Measurements from ENCODE around the gene ATF3.

Gene ATF3

DNA sequence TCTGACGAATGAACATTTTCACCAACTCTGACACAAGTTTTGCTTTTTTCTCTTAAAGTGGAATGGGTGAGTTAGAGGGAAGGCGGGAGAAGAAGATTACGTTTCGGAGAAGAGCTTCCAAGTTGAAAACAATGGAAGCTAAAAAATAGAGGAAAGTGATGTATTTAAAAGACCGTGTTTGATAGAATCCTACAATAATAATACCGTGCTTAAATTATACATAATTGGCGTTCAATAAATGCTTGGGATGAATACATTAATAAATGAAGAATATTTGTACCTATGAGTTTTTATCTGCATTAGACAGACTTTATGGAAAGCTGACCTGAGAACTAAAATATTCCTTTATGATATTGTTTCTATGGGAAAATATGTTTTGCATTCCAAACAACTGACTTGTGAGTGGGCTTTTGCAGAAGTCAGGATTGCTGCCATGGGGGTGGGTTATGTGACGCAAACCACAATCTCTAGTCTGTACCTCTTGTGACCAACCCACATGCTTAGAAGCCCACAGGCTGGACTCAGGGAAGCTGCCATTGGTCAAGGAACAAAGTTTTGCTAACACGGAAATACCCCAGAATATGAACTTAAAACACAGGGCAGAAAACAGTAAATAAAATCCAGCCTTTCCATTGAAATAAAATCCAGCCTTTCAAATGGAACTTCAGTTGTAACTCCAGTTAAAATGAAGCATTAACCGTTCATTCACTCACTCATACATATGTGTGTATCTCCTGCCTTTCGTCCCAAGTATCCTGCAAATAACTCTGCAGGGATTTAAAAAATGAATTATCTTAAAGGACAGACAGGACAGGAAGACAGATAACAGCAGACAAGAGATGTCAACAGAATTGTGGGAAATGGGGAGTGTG is 21.3 kb upstream of the ATF3 start:
- no peak for DNase-seq

DNA sequence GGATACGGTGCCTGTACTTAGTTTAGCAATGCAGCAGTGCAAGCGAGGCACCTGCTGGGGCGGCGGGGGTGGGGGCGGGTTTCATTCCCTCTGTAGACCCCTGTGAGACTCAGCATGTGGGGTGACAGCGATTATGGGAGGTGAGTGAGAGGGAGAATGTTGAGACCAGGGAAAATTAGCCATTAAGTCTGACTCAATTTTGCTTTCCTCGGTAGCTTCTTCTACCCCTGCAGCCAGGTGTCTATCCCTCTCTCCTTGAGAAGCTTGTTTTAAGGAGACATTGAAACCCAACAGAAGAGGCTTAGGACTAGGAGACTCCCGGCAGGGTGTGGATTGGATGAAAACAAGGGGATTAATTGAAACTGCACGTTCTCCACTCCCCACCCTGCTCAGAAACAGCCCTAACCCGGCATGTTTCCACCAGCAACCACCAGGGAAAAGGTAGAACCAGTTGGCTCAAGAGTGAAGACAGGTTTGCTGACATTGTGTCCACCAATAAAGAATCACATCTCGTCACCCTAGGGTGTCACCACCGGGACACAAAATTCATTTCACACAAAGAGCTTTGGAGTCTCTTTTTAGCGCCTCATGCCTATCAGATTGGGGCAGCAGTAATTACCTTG is 20.6 kb upstream of the ATF3 start:
- DNase-seq = no peak

DNA sequence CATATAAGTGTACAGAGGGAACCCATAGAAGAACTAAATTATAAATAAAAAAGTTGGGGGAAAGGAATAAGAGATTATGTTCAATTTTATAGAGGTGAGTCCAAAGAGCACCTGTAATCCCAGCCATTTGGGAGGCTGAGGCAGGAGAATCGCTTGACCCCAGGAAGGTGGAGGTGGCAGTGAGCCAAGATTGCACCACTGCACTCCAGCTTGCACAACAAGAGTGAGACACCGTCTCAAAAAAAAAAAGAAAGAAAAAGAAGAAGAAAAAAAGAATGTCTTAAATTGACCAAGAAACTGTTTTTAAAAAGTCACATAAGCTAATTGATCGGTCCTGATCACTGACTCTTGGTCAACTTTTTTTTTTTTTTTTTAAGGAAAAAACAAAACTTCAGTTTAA is 19.1 kb upstream of the ATF3 start:
- no peak for DNase-seq

GRCh38 chr1:212591922-212592321 is 16.6 kb upstream of the ATF3 start:
- no peak for DNase-seq

- no peak for DNase-seq
Observed at GRCh38 chr1:212593821-212594251, 14.7 kb upstream of the ATF3 start.

DNA sequence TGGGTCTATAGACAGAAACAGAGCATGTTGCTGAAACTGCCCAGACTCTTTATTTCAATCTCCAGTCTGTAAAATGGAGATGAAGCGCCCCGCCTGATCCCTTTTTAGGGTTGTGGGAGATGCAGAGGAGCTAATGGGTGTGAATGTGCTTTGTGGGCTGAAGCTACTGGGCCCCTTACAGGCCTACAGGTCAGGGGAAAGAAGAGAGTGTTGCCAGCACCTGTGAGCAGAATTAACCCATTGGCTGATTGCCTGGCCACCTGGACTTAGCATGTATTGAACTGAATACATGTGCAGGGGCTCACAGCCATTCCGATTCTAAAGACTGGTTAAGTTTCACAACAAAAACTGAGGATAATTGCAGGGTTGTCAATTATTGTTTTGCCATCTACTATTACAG is 13.9 kb upstream of the ATF3 start:
- no peak for DNase-seq

DNA sequence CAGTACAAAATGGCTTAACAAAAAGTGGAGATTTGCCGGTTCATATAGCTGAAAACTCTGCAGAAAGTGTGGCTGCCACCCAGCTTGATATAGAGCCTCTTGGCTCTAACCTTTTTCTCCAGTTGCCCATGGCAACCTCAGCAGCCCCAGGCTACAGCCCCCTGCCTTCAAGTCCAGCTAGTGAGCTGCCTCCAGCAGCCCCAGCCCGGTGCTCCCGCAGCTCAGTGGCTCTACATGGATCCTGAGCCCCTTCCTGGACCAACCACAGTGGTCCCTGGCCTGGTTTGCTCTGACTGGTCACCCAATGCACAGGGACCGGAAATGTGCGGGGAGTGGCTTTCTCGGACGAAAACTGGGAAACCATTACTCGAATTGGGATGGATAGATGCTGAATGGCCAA is 13.3 kb upstream of the ATF3 start:
- no peak for DNase-seq

GRCh38 chr1:212595787-212596714 is 12.5 kb upstream of the ATF3 start:
- DNase-seq = no peak

DNA sequence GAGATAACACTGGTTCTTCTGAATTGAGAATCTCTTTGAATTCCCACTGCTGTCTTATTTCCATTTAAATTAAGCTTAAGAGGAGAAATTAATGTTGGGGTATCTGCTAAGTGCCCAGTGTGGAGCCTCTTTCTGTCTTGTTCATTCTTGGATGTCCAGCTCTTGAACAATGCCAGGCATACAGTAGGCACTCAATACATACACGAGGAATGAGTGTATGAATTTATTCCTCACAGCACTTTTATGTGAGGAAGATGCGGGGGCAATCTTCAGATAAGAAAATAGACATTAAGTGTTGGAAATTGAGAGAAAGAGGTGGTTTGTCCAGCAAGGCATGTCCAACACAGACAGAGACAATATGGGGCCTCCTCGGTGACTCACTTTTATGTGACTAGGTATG is 11.8 kb upstream of the ATF3 start:
- DNase-seq = no peak

DNA sequence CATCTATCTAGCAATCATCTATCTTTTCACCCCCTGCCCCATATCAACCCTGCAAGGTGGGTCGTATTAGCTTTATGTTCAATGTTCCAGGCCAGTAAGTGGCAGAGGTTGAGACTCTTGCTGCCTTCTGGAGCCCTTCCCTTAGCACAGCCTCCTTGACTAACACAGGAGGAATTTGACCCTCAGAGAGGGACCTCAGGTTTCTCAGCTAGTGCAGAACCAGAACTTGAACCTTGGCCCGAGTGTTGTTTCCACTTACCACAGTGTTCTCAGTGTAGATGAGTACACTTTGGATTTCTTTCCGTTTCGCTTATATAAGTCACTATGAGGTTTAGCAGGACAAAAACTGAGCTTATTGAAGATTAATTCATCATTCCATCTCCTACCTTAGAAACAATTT is 11.1 kb upstream of the ATF3 start:
- DNase-seq = no peak

DNA sequence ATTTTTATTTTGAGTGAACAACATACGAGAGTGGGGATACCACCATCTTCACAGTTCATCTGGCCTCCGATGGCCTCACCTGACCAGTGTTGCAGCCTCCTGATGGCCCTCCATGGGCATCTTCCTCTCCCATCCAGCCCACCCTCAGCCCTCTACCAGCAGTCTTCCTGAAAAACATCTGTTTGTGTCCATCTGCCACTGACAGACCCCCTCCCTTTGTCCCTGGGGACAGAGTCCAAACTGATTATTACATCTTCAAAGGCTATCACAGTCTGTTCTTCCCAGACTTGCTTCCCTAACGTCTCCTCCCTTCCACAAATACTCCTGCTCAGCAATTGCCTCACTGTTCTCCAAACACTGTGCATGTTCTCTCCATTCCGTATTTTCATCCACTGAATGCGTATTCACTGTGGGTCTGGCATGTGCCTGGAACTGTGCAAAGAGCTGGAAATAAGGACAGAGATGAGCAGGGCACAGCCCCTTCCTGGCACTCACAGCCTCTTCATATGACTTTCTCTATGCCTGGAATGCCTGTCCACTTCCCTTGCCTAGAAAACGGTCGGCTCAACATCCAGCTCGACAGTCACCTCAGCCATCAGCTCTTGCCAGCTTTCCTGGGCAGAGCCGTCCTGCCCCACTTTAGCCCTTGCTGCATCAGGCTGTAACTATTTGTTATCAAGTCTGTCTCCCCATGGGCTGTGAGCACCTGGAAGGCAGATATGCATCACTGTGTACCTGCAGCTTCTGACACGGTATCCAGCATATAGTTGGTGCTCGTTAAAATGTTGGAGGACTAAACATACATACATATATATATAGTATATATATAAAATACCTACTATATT is 8.3 kb upstream of the ATF3 start:
- DNase-seq = no peak

GRCh38 chr1:212600980-212601379 is 7.6 kb upstream of the ATF3 start:
- DNase-seq = no peak

- DNase-seq = no peak
Observed at GRCh38 chr1:212601524-212601923, 7.0 kb upstream of the ATF3 start.

GRCh38 chr1:212605441-212606394 is 2.8 kb upstream of the ATF3 start:
- no peak for DNase-seq

- no peak for DNase-seq
Observed at GRCh38 chr1:212606395-212607205, 2.0 kb upstream of the ATF3 start.

DNA sequence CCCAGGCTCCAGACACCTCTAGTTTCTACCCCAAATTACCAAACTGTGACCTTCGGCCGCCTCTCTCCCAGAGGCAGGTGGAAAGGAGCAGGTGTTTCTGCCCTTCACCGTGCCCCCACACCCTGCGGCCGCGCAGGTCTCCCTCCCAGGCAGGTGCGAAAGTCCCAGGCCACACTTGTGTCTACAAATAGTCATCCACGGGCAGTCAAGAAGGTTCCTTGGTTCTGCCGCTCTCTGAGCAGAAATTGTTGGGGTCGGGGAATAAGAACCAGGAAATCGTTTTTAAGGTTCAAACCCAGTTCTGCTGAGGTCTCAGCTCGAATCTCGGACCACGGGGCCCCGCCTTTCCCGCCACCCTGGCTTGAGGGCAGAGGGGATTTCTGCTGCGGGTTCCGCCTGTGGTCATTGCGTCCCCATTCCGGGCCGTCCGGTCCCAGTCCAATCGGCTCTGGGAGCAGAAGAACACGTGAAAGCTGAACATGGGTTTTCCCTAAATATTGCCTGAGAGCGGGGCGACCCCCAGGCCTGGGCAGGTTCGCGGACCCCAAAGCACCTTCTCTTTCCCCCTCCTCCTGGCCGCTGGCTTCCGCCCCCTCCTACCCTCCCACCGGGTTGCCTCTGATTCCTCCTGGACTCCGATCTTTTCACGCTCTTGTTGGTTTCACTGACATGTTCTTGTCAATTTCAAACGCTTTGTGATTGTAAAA is 1.2 kb upstream of the ATF3 start:
- no peak for DNase-seq

GRCh38 chr1:212607913-212608391 is 609 bp upstream of the ATF3 start:
- DNase-seq = peak; percentile 28

GRCh38 chr1:212608959-212609700 is 569 bp downstream of the ATF3 start:
- DNase-seq = peak; percentile 60

Measured in midbrain (tissue), 1 donor.